DLD1 (cell line): ENCODE data around the gene TAF5L.
"Not testable (repeated sequence)": the region's sequence is repeated elsewhere in the genome, so short reads cannot be mapped to it uniquely, and the experiment has no call there.

Experiments used
- in situ Hi-C: cut with HindIII; loops from 2 replicates; pipeline ENCODE4 v1.10.0; 2017; ENCODE audit warnings: low sequenced_read_pairs

The TAF5L gene

GRCh38 chr1:229642970-229643369 is 17.0 kb upstream of the TAF5L start:
- in situ Hi-C loops, result no loop called here

DNA sequence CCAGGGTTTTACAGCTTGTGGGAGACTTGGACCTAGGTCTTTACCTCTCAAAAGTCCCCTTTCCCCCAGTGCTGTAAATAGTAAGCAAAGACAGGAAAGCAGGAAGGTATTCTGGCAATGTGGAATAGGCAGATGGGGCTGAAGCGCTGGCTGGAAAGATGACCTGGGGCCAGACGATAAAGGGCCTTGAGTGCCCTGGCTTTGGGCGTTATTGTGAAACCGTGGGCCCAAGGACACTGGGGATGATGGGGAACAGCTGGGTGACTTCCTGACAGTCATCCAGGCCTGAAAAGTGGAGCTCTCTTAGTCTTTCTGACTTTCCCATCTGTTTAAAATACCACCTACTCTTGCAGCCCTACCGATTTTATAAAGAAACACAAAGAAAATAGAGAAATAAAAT is 16.5 kb upstream of the TAF5L start:
- in situ Hi-C loops, result no loop called here

DNA sequence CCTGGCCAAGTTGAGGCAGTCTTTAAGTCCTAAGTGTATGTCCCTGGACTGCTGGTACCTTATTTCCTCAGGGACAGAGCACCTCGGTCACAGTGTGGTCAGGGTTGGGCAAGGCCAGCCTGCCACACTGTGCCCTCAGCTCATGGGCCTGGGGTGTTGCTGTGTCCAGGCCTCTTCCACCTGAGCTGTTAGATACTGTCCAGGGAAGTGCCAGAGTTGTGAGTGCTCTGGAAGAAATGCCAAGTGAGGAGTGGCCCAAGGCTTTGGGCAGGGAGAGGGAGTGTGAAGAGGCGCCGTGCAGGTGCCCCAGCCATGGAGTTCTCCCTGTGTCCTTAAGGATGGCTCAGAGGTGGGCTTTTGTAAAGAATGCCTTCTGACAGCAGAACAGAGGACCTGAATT is 15.4 kb upstream of the TAF5L start:
- in situ Hi-C loops, result no loop called here

GRCh38 chr1:229640455-229640854 is 14.5 kb upstream of the TAF5L start:
- in situ Hi-C loops, result no loop called here

GRCh38 chr1:229637746-229638145 is 11.8 kb upstream of the TAF5L start:
- in situ Hi-C loops, result no loop called here

GRCh38 chr1:229636042-229636441 is 10.1 kb upstream of the TAF5L start:
- in situ Hi-C loops, result no loop called here

GRCh38 chr1:229631966-229632365 is 6.0 kb upstream of the TAF5L start:
- in situ Hi-C loops, result no loop called here

GRCh38 chr1:229631148-229631547 is 5.2 kb upstream of the TAF5L start:
- in situ Hi-C loops, result no loop called here

DNA sequence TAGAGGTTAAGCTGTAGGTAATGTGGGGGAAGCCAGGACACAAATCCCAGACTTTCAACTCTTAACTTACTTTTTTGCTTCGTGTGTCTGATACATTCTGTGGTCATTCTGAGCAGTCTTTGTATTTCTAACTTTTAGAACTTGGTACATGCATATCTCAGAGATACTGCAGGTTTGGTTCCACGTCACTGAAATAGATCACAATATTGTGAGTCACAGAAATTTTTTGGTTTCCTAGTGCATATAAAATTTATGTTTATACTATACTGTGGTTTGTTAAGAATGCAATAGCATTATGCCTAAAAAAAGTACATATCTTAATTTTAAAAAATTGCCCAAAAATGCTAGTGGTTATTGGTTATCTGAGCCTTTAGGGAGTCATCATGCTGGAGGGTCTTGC is 3.3 kb upstream of the TAF5L start:
- in situ Hi-C loops, result no loop called here

DNA sequence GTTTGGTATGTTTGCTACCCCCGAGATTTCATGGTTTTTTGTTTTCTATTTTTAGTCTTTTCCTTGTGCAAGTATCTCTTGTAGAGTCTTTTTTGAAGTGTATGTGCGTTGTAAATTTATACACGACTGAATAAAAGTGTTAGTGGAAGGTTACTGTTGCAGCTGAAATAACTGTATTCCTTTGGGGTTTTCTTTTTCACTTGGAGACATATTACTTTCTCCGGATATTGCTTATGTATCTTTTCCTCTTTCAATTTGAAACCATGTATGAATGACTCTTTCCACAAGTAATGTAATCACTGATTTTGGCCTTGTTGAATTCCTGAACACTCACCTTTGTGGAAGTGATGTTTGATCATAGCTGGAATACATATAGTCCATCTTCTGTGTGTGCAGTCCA is 1.1 kb upstream of the TAF5L start:
- in situ Hi-C loops, result no loop called here

- in situ Hi-C loops, result no loop called here
Observed at GRCh38 chr1:229625071-229625914, 629 bp downstream of the TAF5L start.

GRCh38 chr1:229624521-229625070 is 1.3 kb downstream of the TAF5L start:
- in situ Hi-C loops, result no loop called here

DNA sequence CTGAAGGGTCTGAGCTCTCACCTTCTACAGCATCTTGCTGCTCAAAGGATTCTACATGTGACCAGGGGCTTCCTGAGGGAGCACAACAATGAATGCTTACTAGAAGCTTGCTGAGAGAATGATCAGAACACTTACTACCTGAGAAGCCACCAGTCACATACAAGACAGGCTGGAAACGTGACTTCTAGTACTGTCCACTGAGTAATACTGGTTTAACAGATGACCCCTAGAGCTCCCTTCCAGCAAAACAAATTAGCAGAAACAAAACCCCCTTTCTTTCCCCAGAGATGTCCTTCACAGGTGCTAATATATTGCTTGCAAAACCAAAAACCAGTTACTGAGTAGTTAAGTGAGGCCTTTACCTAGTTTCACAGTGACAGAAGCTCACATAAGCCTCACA is 2.1 kb downstream of the TAF5L start:
- in situ Hi-C loops, result no loop called here

DNA sequence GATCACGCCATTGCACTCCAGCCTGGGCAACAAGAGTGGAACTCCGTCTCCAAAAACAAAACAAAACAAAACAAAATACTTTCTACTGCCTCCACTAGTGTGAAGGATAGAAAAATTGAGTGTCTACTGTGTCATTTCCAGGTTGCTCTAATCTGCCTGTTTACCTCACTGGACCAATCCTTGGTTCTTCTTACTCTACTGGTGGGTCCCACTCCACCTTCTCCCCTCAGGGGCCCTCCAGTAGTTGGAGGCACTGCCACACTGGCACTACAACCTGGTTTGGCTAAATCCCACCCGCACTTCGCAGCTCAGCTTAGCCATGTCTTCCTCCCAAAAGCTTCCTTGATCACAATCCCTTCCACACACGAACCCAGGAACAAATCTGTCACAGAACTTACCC is 2.7 kb downstream of the TAF5L start:
- in situ Hi-C loops, result no loop called here

DNA sequence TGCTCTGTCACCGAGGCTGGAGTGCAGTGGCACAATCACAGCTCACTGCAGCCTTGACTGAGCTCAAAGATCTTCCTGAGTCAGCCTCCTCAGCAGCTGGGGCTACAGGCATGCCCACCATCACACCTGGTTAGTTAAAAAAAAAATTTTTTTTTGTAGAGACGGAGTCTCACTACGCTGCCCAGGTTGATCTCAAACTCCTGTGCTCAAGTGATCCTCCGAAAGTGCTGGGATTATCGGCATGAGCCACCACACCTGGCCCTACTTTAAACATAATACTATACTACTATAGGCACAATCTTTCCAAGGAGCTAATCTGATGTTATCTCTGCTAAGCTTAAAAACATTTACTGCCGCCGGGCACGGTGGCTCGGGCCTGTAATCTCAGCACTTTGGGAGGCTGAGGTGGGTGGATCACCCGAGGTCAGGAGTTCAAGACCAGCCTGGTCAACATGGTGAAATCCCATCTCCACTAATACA is 3.2 kb downstream of the TAF5L start:
- in situ Hi-C loops, result not testable (repeated sequence)

GRCh38 chr1:229621663-229622062 is 4.3 kb downstream of the TAF5L start:
- in situ Hi-C loops, result no loop called here

DNA sequence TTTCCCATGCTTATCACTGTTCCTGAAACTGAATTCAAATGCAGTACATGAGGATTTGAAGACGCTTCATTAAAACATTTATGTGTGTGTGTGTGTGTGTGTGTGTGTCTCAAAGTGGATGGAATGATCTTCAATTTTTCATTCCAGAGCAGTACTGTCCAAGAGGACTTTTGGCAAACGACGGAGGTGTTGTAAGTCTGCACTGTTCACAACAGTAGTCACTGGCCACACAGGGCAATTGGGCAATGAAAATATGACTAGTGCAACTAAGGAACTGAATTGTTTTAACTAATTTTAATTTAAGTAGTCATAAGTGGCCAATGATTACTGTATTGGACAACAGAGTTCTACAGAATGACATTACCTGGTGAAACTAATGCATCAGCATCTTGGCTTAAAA is 5.0 kb downstream of the TAF5L start:
- in situ Hi-C loops, result no loop called here

DNA sequence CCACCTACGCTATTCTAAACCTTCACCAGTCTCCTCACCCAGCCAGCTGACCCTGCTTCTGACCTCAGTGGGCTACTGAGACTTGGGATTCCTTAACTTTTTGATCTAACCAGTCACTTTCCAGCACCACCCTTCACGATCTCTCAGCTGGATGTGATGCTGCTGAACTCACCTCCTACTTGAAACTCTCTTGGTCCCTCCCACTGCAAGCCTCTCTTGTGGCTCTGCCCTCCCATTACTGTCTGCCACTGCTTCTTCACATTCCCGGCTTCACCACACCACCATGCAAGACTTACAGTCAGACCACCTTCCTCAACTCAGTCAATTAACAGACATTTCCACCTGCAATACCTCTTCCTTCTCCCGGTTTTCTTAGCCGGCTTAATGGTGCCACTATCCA is 6.3 kb downstream of the TAF5L start:
- in situ Hi-C loops, result no loop called here

- in situ Hi-C loops, result no loop called here
Observed at GRCh38 chr1:229619002-229619401, 6.9 kb downstream of the TAF5L start.

DNA sequence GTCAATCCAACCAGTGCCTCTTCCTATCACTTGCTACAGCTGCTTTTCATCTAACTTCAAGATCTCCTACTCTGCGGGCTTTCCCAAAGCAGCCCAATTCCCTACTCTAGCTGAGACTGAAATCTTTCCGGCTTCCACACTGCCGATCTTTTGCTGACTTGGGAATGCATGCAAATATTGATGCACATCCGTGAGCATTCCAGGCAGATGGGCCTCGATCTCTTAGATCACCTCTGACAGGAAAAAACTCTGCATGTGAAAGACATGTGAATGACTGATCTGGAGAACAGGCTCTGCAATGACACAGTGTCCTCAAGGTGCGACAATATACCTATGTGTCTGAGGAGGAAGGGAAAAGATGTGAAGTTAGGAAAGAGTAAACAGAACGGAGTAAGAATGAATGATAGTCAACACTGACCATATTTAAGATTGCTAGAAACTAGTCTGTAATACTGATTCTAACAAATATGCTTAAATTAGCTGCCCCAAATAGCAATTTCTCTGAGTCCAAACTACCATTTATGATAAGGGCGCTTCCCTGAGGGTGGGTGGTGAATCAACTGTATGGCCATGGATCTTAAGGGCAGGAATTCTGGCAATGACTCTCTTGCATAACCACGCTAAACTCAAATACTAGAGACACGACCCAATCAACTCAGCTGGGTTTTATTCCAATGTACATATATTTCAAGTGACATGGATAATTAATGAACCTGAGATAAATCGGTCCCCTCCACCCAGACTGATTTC is 8.4 kb downstream of the TAF5L start:
- in situ Hi-C loops, result no loop called here

DNA sequence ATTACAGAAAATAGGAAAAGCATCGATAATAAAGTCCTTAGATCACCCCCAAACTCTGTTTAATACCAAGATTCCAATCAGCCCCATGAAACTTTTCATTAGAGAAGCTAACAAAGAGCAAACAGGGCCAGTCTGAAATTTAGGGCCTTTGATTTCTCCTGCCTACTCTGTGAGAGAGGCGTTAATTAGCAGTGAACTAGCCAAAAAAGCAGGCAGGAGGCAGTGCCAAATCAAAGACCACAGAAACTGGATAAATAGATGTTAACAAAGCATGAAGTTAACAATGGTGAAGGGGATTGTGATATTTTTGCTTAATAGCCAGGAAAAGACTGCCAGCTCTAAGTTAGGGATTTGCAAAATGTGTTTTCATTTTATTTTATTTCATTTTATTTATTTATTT is 11.2 kb downstream of the TAF5L start:
- in situ Hi-C loops, result no loop called here

- in situ Hi-C loops, result no loop called here
Observed at GRCh38 chr1:229613938-229614337, 12.0 kb downstream of the TAF5L start.
